ENCODE data around the gene KIF20B. TPM values are rescaled to one million over a fixed set of nuclear protein-coding genes. Genes with fewer than 3 reads are reported as not detected.

The KIF20B gene
- total RNA-seq, 2 donors from 2014 or later: 3.4 to 5.7 TPM

- no peak overlapping the region for H3K27ac ChIP-seq
- no peak for TF ChIP-seq POLR2AphosphoS5 (IDR thresholded peaks at IDR 0.05)
- TF ChIP-seq CTCF (IDR thresholded peaks at IDR 0.05): no peak
- TF ChIP-seq POLR2A (IDR thresholded peaks at IDR 0.05): no peak
- intact Hi-C loops (cut with DNase I): no loop called here
- no peak for DNase-seq (ENCODE audit: low spot score)
- H3K4me3 ChIP-seq: no peak overlapping the region
- H3K36me3 ChIP-seq: no peaks in the 10 kb centered on the region
- H3K4me1 ChIP-seq (replicated peaks): no peaks in the 10 kb centered on the region
- no peaks in the 10 kb centered on the region for H3K9me3 ChIP-seq
- H3K27me3 ChIP-seq (replicated peaks; ENCODE audit: insufficient read depth): no peaks in the 10 kb centered on the region
- WGBS: 50% methylated on average over 1 of the region's 1 CpG
Observed at GRCh38 chr10:89670926-89671325, 30.5 kb upstream of the KIF20B start.

- Histone ChIP-seq H3K27ac (no peak overlapping the region), H3K4me1 (replicated peaks) (no peaks in the 10 kb centered on the region), H3K9me3 (no peaks in the 10 kb centered on the region), H3K4me3 (no peak overlapping the region), H3K36me3 (no peaks in the 10 kb centered on the region), H3K27me3 (replicated peaks; ENCODE audit: insufficient read depth) (no peaks in the 10 kb centered on the region)
- TF ChIP-seq CTCF (IDR thresholded peaks at IDR 0.05): no peak
- TF ChIP-seq POLR2AphosphoS5 (IDR thresholded peaks at IDR 0.05): no peak
- no peak for TF ChIP-seq POLR2A (IDR thresholded peaks at IDR 0.05)
- intact Hi-C loops (cut with DNase I): no loop called here
- no peak for DNase-seq (ENCODE audit: low spot score)
Observed at GRCh38 chr10:89677341-89677740, 24.0 kb upstream of the KIF20B start.

GRCh38 chr10:89679986-89680385, 21.4 kb upstream of the KIF20B start:
- WGBS: 87% methylated on average over 3 of the region's 3 CpGs
- Histone ChIP-seq H3K27ac (no peak overlapping the region), H3K27me3 (replicated peaks; ENCODE audit: insufficient read depth) (no peaks in the 10 kb centered on the region), H3K4me3 (no peak overlapping the region), H3K9me3 (no peaks in the 10 kb centered on the region), H3K4me1 (replicated peaks) (no peaks in the 10 kb centered on the region), H3K36me3 (no peaks in the 10 kb centered on the region)
- intact Hi-C loops (cut with DNase I): no loop called here
- no peak for TF ChIP-seq POLR2AphosphoS5 (IDR thresholded peaks at IDR 0.05)
- no peak for TF ChIP-seq CTCF (IDR thresholded peaks at IDR 0.05)
- no peak for TF ChIP-seq POLR2A (IDR thresholded peaks at IDR 0.05)
- no peak for DNase-seq (ENCODE audit: low spot score)

GRCh38 chr10:89683883-89684282, 17.5 kb upstream of the KIF20B start:
- intact Hi-C loops (cut with DNase I): no loop called here
- no peak overlapping the region for H3K4me3 ChIP-seq

More at GRCh38 chr10:89683883-89684282, 17.5 kb upstream of the KIF20B start:
- no peaks in the 10 kb centered on the region for H3K4me1 ChIP-seq (replicated peaks)
- DNase-seq (ENCODE audit: low spot score): no peak
- no peak overlapping the region for H3K27ac ChIP-seq
- no peaks in the 10 kb centered on the region for H3K9me3 ChIP-seq
- no peaks in the 10 kb centered on the region for H3K27me3 ChIP-seq (replicated peaks; ENCODE audit: insufficient read depth)
- TF ChIP-seq POLR2AphosphoS5 (IDR thresholded peaks at IDR 0.05) (no peak), CTCF (IDR thresholded peaks at IDR 0.05) (no peak), POLR2A (IDR thresholded peaks at IDR 0.05) (no peak)
- 63% methylated on average over 5 of the region's 5 CpGs for WGBS
- H3K36me3 ChIP-seq: no peaks in the 10 kb centered on the region

Measured in prostate gland (tissue), 2 donors.